Muscle layer of colon (tissue), 2 donors: Measurements from ENCODE around the gene PADI3.

ENCODE experiments used
- H3K27ac ChIP-seq: one replicate; pipeline ENCODE4 v1.7.0; 2013; ENCODE audit warnings: low read depth, mild to moderate bottlenecking, low read length, moderate library complexity
- H3K27me3 ChIP-seq, 2 donors: one replicate each; pipeline ENCODE4 v1.7.0; 2013; ENCODE audit warnings: low read length in 2 of 2, mild to moderate bottlenecking in 2 of 2; ENCODE audit not compliant: insufficient read depth in 2 of 2, control insufficient read depth in 1 of 2
- H3K36me3 ChIP-seq: one replicate; pipeline ENCODE4 v1.7.0; 2013; ENCODE audit warnings: mild to moderate bottlenecking, low read length; ENCODE audit not compliant: insufficient read depth
- H3K4me1 ChIP-seq: one replicate; pipeline ENCODE4 v1.7.0; 2013; ENCODE audit warnings: mild to moderate bottlenecking, low read length; ENCODE audit not compliant: insufficient read depth
- H3K4me3 ChIP-seq, 2 donors: one replicate each; pipeline ENCODE4 v1.7.0; 2013; ENCODE audit warnings: low read length in 2 of 2, low read depth in 1 of 2, mild to moderate bottlenecking in 1 of 2, moderate library complexity in 1 of 2
- H3K9ac ChIP-seq: one replicate; pipeline ENCODE4 v1.7.0; 2013; ENCODE audit warnings: low read length
- H3K9me3 ChIP-seq: one replicate; pipeline ENCODE4 v1.7.0; 2013; ENCODE audit warnings: mild to moderate bottlenecking, low read length
- donor health status: abdominal sarcoma.
- donor health status: Adenocarcinoma of cecum.

Gene PADI3

DNA sequence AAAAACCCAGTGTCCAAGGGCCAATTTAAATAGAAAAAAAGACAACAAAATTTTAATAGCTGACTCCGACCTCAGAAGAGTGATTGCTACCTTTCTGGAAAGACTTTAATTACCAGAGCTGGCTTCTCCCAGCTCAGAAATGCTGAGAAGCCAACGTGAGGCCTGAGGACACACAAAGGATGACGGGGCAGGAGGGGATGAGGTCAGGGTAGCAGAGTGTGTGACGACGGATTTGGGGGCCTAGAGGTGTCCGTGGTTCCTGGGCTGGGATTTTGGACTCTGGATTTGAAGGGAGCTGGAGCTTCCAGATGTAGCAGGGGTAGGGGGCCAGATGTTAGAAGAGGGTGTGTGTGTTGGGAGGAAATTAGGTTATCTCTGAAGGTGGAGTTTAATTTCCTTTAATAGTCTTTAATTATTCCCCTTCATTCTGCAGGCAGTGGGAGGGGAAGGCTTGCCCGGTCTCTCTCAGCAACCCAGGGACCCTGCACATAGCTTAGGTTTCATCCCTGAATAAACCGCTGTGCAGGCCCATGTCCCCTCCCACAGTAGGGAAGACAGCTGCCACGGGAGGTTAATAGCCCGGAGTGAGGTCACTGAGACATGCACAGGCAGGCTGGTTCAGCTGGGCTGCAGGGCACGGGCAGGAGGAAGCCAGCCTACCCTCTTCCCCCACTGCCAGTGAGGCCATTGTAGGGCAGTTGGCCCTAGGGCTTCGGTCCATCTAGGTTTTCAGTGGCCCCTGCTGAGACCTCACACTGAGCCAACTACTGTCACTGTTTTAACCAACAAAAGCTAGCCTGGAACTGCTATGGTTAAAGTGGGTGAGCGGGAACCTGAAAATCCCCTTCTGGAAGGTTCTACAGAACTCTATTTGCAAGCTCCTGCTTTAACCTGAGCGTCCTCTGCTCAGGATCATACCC lies 3.8 kb upstream of the PADI3 start:
- Histone ChIP-seq H3K4me3 (no peak overlapping the region), H3K27ac (no peak overlapping the region), H3K9me3 (no peaks in the 10 kb centered on the region), H3K27me3 (peaks cover 0 to 14% of the 10 kb centered on the region in 2 donors), H3K9ac (no peak overlapping the region), H3K36me3 (no peaks in the 10 kb centered on the region), H3K4me1 (no peaks in the 10 kb centered on the region)

GRCh38 chr1:17245816-17246325 lies 3.0 kb upstream of the PADI3 start:
- Histone ChIP-seq H3K27ac (no peak overlapping the region), H3K4me3 (no peak overlapping the region), H3K9me3 (no peaks in the 10 kb centered on the region), H3K36me3 (no peaks in the 10 kb centered on the region), H3K27me3 (peaks cover 0 to 13% of the 10 kb centered on the region in 2 donors), H3K4me1 (no peaks in the 10 kb centered on the region), H3K9ac (no peak overlapping the region)

- no peaks in the 10 kb centered on the region for H3K4me1 ChIP-seq
- H3K4me3 ChIP-seq: no peak overlapping the region
- H3K27me3 ChIP-seq: peaks cover 0 to 11% of the 10 kb centered on the region in 2 donors
- H3K27ac ChIP-seq: no peak overlapping the region
- no peak overlapping the region for H3K9ac ChIP-seq
- H3K36me3 ChIP-seq: no peaks in the 10 kb centered on the region
- H3K9me3 ChIP-seq: no peaks in the 10 kb centered on the region
Observed at GRCh38 chr1:17246971-17247370, 1.9 kb upstream of the PADI3 start.

DNA sequence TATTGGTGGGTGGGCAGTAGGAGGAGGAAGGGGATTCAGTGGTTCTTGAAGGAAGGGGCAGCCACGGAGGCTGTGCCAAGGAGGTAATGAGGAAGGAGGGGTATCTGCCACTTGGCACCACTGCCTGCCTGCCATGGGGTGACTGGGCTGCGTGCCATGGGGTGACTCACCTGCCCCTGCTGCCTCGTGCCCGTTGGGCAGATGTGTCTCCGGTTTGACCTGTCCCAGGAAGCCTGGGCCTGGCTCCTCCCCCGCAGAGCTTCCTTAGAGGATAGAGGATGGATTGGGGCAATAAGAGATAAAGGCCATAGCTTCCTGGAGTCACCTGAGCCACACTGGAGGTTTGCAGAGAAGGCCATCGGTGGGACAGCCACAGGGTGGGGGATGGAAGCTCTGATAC lies 1.7 kb downstream of the PADI3 start:
- no peak overlapping the region for H3K4me3 ChIP-seq
- H3K9ac ChIP-seq: no peak overlapping the region
- H3K36me3 ChIP-seq: no peaks in the 10 kb centered on the region
- no peaks in the 10 kb centered on the region for H3K9me3 ChIP-seq
- H3K4me1 ChIP-seq: no peaks in the 10 kb centered on the region
- peaks cover 0 to 4% of the 10 kb centered on the region in 2 donors for H3K27me3 ChIP-seq
- no peak overlapping the region for H3K27ac ChIP-seq

DNA sequence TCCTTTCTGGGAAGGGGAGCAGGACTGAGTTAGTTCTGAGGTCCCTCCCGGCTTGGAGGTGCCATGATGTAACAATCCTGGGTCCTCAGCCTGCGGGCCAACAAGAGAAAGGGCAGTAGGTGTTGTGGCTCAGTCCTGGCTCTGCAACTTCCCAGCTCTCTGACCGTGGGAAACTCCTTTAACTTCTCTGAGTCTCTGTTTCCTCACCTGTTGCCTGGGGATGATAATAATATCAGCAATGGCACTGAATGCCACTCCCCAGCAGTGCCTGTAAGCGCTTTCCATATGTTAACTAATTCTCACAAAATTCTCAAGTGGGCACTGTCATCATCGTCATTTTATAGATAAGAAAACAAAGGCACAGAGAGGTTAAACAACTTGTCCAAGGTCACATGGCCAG lies 2.3 kb downstream of the PADI3 start:
- Histone ChIP-seq H3K9me3 (no peaks in the 10 kb centered on the region), H3K27ac (no peak overlapping the region)

GRCh38 chr1:17251701-17252376 lies 2.9 kb downstream of the PADI3 start:
- Histone ChIP-seq H3K9ac (no peak overlapping the region), H3K27me3 (peaks cover 0 to 10% of the 10 kb centered on the region in 2 donors), H3K9me3 (no peaks in the 10 kb centered on the region), H3K4me1 (no peaks in the 10 kb centered on the region), H3K4me3 (no peak overlapping the region), H3K36me3 (no peaks in the 10 kb centered on the region), H3K27ac (no peak overlapping the region)

More for the DNA sequence above, 2.3 kb downstream of the PADI3 start:
- no peaks in the 10 kb centered on the region for H3K36me3 ChIP-seq
- no peak overlapping the region for H3K9ac ChIP-seq
- peaks cover 0 to 7% of the 10 kb centered on the region in 2 donors for H3K27me3 ChIP-seq
- no peaks in the 10 kb centered on the region for H3K4me1 ChIP-seq
- no peak overlapping the region for H3K4me3 ChIP-seq

DNA sequence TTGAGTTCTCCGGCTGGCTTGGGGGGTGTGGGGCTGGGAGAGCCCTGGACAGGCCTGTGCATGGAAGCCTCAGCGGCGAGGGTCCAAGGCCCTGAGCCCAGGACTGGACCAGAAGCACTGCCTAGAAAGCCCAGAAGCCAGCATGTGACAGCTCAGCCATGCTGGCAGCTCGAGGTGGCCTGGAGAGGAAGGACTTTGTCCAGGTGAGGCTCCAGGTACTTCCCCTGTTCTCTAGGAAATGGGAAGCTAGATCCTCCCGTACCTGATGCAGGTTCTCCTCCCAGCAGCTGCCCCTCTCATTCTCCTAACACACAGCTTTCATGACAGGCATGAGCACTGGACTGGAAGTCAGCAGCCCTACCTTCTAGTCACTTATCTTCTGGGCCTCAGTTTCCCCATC lies 6.4 kb downstream of the PADI3 start:
- no peaks in the 10 kb centered on the region for H3K9me3 ChIP-seq
- H3K27me3 ChIP-seq: peaks cover 0 to 10% of the 10 kb centered on the region in 2 donors
- H3K4me1 ChIP-seq: no peaks in the 10 kb centered on the region
- H3K4me3 ChIP-seq: no peak overlapping the region
- H3K27ac ChIP-seq: no peak overlapping the region
- H3K9ac ChIP-seq: no peak overlapping the region
- H3K36me3 ChIP-seq: no peaks in the 10 kb centered on the region

DNA sequence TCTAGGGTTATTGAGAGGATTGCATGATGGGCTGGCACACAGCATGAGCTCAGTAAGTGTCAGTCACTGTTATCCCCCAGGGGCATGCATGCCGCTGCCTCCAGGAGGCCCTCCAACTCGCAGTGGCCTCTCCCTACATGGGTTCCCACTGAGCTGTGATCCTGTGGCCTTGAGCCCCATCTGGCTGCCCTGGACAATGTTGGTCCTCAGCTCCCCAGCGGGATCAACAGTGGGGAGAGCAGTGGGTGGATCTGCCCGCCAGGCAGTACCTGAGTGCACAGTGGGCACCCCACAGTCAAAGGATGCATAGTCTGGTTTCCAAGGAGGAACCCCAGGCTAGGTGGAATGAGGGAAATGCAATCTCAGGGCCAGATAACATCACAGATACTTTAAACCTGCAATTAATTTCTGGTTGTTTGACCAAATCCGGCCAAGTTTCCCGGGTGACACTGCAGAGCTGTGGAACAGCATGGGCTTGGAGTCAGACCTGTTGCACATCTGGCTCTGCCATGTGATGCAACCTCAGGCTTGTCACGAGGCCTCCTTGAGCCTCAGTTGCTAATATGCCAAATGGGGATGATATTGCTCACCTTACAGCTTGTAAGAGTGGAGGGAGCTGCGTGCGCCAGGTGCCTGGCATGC lies 9.3 kb downstream of the PADI3 start:
- Histone ChIP-seq H3K27ac (no peak overlapping the region), H3K9ac (no peak overlapping the region)

DNA sequence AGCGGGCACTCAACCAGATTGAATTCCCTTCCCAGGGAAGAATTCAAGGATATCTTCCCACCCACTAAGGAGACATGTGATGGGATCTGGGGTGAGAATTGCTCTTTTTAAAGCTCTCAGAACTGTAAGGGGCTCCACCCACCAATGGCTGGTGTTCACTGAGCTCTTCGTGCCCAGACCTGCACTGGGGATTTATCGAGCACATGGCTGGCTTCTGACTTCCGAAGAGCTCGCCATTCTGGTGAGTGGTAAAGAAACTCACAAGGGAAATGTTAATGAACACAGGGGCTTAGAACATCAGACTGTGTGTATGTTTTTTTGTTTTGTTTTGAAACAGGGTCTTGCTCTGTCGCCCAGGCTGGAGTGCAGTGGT lies 9.8 kb downstream of the PADI3 start:
- Histone ChIP-seq H3K27me3 (peaks cover 0 to 6% of the 10 kb centered on the region in 2 donors), H3K4me3 (no peak overlapping the region), H3K27ac (no peak overlapping the region), H3K36me3 (no peaks in the 10 kb centered on the region), H3K4me1 (no peaks in the 10 kb centered on the region), H3K9me3 (no peaks in the 10 kb centered on the region), H3K9ac (no peak overlapping the region)

More for the DNA sequence above, 9.3 kb downstream of the PADI3 start:
- H3K4me1 ChIP-seq: no peaks in the 10 kb centered on the region
- H3K9me3 ChIP-seq: no peaks in the 10 kb centered on the region
- H3K4me3 ChIP-seq: no peak overlapping the region
- H3K36me3 ChIP-seq: no peaks in the 10 kb centered on the region
- H3K27me3 ChIP-seq: peaks cover 0 to 6% of the 10 kb centered on the region in 2 donors

DNA sequence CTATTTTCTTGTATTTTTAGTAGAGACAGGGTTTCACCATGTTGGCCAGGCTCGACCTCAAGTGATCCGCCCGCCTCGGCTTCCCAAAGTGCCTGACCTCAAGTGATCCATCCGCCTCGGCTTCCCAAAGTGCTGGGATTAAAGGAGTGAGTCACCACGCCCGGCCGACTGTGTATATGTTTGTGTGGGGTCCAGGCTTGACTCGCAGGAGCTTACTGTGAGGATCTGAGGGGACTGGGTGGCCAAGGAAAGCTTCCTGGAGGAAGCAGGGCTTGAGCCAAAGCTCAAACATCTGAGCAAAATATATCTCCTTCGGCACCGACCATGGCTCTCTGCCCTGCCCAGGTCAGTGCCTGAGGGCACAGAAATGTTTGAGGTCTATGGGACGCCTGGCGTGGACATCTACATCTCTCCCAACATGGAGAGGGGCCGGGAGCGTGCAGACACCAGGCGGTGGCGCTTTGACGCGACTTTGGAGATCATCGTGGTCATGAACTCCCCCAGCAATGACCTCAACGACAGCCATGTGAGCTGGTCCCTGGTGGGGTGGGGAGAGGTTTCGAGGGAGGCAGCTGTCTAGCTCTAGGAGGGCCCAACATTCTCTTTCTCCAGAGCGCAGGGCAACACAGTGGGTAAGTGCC lies 10.5 kb downstream of the PADI3 start:
- H3K27me3 ChIP-seq: peaks cover 0 to 6% of the 10 kb centered on the region in 2 donors

GRCh38 chr1:17260264-17260663 lies 11.4 kb downstream of the PADI3 start:
- Histone ChIP-seq H3K4me1 (no peaks in the 10 kb centered on the region), H3K4me3 (no peak overlapping the region), H3K9me3 (no peaks in the 10 kb centered on the region), H3K36me3 (no peaks in the 10 kb centered on the region), H3K27me3 (peaks cover 0 to 6% of the 10 kb centered on the region in 2 donors), H3K27ac (no peak overlapping the region), H3K9ac (no peak overlapping the region)

More for the DNA sequence above, 10.5 kb downstream of the PADI3 start:
- no peaks in the 10 kb centered on the region for H3K9me3 ChIP-seq
- H3K27ac ChIP-seq: no peak overlapping the region
- no peaks in the 10 kb centered on the region for H3K36me3 ChIP-seq
- H3K4me1 ChIP-seq: no peaks in the 10 kb centered on the region
- H3K4me3 ChIP-seq: no peak overlapping the region
- H3K9ac ChIP-seq: no peak overlapping the region
